DMS153 treated with DMSO at 0.1 percent for 48 hours (cell line): ENCODE data around the gene MORN5.
"Not testable (repeated sequence)": the region's sequence is repeated elsewhere in the genome, so short reads cannot be mapped to it uniquely, and the experiment has no call there.

Experiments used
- DNase-seq: peaks from one replicate; lab custom pipeline; 2025; ENCODE audit not compliant: unreplicated experiment; lab: John Stamatoyannopoulos, UW

MORN5 gene

DNA sequence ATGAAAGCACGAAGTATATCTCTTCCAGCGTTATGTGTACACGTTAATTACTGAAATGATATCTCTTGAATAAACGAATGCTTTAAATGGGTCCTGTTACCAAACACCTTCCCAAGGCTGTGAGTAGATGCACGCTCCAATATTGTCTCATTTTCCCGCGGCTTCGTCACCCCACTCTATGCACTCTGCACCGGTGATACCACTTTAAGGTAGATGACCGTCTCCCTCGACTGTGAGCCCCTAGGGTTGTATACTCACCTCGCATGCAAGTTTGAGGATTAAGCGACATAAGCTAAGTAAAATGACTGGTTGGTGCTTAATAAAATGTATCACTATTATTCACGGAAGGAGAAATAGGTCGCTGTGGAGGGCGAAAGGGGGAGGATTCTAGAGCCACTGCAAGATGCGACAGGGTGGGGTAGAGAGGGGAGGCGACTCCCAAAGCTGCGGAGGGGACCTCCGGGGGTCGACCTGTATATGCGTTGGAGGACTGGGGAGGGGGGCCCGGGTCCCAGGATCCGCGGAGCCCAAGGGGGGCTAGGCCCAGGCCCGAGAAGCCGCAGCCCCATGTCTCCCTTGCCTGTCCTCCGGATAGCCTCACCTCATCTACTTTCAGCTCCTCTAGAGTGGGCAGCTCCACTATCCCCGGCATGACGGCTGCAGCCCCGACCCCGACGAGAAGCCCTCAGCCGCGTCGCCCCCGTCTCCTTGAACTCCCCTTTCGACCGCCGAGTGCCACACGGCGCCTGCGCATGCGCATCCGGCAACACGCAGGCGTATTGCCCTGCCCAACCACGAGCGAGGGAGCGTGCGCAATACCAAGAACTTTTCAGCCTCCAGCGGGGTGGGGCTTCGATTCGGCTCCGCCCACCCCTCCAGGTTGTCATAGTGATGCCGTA, at the start of gene MORN5, which contains the start of gene NDUFA8:
Gene MORN5, plus strand, starts transcription at position 883 of the 899 bp plus-strand sequence. CDS start 65 bp downstream, outside the sequence.
Gene NDUFA8, minus strand, starts transcription at position 754 of the 899 bp plus-strand sequence. Its CDS starts 102 bp downstream, at position 652.
- peak; percentile 96 for DNase-seq

DNA sequence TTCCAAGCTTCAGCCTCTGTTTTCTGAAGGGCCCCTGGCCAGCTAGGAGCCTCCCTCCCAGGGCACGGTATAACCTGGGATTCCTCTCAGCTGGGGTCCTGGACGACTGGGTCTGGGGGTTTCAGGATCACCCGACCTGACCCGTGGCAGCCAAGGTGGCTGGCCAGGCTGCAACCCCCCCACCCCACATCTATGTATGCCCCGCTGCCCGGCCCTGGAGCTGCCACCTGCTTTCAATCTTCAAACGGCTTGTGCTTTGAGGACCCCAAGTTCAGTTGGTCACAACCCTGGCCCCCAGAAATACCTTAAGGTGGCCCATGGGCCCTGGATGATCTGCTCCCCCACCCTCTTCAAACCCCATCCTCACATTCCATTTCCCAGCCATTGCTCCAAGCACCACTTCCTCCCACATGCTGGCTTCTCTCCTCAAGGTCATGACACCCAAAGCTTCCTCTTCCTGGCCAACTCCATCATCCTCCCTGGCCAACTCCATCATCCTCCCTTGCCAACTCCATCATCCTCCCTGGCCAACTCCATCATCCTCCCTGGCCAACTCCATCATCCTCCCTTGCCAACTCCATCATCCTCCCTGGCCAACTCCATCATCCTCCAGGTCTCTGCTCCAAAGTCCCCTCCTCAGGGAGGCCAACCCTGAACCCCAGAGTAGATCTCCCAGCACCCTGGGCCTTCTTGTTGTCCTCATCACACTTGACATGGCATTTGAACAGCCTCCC, 49.4 kb upstream of the MORN5 start:
- DNase-seq, result no peak

DNA sequence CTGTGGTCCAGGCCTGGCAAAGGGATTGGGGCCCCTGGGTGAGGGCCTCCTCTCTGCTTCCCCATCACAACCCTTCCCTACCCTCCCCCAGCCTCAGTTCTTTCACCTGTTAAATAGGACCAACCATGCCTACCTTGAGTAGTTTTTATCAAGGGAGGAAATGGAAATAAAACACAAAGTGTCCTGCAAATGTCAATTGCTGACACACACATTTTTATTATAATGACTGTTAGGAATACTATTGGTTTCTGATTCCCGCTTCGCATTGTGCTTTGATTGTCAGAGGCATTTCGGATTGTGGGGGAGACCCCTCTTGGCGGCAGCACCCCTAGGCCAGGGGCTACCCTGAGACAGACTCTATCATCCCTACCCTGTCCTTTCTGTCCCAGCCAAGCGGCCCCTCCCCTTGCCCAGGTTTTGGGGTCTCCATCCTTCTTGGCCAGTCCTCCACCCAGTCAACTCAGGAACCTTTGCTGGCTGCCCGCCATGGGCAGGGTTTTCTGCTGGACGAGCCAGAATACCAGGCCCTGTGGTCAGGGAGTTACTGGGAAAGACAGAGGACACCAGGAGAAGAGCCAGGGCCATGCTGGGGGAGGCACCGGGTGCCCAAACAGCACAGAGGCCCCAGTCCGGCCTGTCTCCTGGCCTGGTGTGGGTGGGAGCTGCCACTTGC, 48.2 kb upstream of the MORN5 start:
- DNase-seq, result no peak

DNA sequence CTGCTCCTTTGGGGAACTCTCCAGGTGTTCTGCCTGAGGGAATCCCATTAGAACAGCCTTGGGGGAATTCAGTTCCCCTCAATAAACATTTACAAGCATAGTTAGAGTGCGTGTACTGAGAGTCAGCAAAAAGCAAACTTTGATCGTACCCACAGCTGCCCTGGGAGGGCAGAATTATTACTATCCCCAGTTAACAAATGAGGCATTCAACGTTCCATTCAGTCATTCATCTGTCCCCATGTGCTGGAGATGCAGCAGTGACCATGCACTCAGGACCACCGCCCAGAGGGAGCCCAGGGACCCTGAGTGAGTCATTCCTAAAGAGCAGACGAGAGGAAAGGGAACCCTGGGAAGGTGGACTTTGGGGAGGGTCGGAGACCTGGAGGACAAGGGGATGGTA, 47.5 kb upstream of the MORN5 start:
- no peak for DNase-seq

DNA sequence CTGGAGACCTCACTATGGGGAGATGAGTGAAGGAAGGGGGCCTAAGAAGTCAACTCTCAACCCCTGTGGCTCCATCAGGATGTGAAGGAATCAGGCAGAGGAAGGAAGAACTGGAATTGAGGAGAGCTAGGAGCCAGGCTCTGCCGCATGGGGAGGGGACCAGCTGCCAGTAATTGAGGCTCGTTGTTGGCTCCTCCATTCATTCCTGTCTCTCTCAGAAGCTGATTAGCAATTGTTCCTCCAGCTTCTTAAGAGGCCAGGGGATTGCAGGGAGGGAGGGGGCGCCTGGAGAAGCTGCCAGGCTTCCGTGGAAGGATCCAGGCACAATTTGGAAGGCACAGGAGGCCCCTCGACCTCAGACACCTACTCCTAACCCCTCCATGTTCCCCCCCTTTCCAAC, 46.1 kb upstream of the MORN5 start:
- DNase-seq, result no peak

DNA sequence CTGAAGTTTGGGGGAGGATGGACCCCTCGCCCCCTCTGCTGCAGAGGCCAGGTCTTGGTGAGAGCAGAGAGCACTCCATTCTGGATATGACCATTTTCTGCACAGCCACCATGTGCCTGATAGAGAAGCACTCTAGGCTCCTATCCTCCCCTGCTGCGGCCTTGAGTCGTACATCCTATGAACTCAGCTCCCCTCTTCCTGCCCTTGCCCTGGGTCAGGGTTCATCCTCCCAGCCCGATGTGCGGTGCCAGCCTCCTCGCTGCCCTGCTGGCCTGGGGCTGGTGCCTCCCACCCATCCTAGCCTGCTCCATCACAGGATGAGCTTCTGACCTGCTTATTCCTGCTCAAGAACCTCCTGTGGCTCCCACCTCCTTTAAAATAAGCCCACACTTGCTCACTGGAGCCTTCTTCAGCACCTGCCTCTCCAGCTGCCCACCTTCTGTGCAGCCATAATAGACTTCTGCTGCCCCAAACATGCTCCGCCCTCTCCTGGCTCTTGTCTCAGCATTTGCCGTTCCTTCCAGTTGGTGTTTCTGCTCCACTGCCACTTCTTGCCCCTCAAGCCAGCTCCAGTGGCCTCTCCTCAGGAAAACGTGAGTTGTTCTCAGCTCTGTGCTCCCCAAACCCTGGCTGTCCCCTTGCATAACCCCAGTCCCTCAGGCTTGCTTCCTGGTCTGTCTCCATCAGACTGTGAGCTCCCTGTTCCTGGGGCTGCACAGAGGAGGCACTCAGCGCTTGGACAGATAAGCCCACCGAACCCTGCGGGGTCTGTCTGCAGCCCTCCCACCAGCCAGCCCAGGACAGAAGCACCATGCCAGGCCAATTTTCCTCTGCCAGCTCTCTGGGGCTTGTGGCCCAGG, 44.3 kb upstream of the MORN5 start:
- no peak for DNase-seq

DNA sequence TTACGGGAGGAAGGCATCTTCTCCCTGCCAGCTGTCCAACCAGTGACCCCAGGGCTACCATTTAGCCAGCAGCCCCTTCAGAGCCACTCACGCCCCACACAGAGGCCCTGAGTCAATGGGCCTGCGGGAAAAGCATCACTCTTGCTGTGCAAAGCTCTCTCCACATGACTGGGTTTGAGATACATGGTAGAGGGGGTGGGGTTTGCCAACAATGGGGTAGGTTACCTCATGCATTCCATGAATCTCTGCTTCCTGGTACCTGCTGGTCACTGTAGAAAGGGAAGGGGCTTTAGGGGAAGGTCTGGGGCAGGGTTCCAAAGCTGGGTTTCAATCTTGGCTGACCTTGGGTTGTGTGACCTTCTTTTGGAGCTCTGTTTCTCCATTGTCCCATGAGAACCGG, 43.7 kb upstream of the MORN5 start:
- DNase-seq, result no peak

DNA sequence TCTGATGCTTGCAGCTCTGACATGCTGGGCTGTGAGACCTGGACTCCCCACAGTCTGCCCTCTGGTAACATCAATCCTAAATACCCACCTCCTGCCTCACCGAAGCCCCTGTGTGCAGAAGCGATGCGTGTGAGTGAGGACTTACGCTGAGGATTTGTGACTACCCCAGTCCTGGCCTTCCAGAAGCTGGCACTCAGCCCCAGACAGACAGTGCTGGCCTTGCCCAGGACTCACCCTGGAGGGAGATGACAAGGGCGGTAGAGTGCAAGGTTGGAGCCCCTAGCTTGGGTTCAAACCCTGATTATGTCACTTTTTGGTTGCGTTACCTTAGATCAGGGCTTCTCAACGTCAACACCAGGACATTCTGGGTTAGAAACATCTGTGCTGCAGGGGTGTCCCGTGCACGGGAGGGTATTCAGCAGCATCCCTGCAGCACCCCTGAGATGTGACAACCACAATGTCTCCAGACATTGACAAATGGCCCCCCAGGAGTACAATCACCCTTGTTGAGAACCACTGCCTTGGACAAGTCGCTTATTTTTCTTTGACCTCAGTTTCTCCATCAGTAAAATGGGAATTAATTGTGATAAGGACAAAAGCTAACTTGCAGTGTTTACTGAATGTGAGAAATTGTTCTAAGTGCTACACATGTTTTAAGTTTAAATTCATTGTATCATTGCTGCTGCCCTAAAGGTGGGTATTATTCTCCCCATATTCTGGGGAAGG, 43.1 kb upstream of the MORN5 start:
- DNase-seq, result no peak

DNA sequence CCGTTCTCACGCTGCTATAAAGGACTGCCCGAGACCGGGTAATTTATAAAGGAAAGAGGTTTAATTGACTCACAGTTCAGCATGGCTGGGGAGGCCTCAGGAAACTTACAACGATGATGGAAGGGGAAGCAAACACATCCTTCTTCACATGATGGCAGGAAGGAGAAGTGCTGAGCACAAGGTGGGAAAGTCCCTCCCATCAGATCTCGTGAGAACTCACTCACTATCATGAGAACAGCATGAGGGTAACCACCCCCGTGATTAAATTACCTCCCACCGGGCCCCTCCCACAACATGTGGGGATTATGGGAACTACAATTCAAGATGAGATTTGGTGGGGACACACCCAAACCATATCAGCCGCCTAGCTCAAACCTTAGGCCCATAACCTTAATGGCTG, 42.5 kb upstream of the MORN5 start:
- not testable (repeated sequence) for DNase-seq

DNA sequence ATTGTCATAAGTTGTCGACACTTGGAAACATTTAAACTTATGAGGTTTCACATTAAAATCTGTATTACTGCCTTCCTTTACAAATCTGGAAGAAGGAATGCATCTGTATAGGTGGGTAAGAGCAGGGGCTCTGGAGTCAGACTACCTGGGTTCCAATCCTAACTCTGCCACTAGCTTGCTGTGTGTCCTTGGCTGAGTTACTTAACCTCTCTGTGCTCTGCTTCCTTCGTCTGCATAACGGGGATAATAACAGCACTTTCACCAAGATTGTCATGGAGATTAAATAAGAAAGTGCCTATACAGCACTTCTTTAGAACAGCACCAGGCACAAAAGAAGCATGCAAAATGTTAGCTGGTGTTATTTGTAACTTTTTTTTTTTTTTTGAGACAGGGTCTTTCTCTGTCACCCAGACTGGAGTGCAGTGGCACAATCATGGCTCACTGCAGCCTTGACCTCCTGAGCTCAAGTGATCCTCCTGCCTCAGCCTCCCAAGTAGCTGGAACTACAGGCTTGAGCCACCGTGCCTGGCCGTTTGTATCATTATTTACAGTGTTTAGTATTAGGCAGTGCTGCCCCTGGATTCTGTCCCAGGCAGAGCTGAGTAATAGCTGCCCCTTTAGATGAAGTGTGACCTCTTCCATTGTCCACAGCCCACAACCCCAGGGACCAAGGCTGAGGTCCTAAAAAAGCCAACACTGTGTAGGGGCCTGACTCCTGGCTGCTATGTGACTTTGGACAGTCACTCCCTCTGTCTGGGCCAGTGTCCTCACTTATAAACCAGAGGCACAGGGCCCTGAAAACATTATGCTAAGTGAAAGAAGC, 41.2 kb upstream of the MORN5 start:
- DNase-seq, result no peak

DNA sequence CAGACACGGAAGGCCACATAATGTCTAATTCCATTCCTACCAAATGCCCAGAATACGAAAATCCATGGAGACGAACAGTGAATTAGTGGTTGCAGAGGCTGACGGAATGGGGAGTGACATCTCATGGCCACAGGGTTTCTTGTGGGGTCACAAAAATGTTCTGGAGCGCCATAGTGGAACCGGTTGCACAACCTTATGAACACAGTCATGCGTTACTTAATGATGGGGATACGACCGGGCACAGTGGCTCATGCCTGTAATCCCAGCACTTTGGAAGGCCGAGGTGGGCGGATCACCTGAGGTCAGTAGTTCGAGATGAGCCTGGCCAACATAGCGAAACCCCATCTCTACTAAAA, 40.6 kb upstream of the MORN5 start:
- no peak for DNase-seq

DNA sequence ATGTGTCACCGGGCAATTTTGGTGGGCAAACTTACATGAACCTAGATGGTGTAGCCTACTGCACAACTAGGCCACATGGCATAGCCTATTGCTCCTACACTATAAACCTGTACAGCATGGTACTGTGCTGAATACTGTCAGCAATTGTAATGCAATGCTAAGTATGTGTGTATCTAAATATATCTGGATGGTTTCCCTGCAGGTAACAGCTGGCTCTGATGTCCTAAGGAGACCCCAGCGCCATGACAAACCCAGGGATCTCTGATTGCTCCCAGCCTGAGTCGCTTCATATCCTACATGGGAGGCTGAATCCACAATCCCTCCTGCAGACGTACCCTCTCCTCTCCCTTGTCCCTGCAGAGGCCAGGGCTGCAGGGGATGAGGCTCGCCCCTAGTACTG, 40.0 kb upstream of the MORN5 start:
- no peak for DNase-seq

DNA sequence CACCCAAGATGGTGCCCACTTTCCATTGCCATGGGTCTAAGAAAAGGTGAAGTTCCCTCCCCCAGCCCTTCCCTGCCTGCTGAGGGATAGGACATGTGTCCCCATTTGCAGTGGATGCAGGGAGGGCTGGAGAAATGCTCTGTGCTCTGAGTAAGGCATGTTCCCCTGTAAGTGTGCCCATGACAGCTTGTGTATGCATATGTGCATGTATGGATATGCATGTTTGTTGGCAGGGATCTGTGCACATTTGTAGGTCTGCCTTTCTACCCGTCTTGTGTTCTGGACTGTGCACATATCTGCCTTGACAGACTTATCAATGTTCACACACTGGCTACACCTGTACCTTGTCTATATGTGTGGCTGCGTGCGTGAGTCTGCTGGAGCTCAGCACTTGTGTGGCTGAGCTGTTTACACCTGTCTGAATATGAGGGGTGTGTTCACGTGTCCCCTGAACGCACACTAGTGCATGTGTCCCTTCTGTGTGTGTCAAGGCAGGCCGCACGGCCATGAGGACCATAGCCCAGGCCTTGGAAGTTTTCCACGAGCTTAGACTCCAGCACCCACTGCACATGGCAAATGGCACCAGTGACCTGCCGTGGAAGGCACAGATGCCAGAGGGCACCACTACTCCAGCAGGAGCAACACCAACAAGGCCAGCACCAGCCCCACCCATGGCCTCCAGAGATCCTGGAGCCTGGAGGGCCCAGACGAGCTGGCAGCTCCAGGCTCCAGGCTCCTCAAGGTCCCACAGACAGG, 39.2 kb upstream of the MORN5 start:
- DNase-seq, result no peak

DNA sequence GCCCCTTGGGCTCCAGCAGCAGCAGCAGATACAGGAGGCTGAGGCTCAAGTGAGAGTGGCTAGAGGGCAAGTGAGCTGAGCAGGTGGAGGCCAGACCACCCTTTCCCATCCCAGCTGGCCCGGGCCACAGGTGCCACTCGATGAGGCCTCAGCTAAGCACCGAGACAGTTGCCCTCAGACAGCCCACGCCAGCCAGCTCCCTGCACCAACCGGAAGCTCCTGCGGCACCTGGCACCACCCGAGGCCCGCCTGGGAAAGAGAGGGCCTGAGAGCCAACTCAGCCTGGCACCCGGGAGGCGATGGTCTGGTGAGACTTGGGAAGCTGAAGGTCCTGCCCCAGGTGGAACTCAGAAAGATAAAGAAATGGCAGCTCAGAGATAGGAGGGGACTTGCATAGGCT, 38.3 kb upstream of the MORN5 start:
- DNase-seq, result no peak

DNA sequence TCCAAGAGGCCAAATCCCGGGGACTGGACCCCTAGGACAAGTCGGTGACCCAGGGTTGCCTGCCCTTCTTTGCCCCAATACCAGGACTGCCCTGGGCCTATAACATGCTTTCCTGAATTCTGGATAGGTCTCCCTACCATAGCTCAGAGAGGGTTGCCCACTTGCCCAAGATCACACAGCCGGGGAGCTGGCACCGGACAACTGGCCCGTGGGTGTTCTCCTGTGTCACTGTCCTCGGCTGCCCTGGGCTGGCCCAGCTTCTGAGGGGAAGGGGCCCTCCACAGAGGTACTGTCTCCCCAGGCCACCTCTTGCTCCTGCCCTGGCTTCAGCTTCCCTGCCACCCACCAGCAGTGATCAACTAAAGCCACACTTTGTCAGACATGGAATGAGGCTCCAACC, 37.8 kb upstream of the MORN5 start:
- no peak for DNase-seq

DNA sequence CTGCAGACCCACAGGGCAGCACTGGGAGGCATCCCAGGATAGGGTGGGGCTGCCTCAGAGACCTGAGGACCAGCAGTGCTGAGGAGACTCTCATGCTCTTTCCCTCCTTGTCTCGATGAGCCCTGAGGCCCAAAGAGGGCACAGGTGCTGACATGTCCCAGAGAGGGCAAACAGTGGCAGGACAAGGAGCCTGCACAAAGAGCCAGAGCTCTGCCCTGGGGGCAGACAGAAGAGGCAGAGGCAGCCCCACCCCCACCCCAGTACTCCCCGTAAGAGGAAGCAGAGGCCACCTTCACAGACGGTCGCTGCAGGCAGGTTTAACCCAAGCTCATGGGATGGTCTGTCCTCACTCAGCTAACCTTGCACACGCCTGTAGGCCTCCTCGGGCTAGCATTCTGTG, 37.2 kb upstream of the MORN5 start:
- DNase-seq, result no peak

DNA sequence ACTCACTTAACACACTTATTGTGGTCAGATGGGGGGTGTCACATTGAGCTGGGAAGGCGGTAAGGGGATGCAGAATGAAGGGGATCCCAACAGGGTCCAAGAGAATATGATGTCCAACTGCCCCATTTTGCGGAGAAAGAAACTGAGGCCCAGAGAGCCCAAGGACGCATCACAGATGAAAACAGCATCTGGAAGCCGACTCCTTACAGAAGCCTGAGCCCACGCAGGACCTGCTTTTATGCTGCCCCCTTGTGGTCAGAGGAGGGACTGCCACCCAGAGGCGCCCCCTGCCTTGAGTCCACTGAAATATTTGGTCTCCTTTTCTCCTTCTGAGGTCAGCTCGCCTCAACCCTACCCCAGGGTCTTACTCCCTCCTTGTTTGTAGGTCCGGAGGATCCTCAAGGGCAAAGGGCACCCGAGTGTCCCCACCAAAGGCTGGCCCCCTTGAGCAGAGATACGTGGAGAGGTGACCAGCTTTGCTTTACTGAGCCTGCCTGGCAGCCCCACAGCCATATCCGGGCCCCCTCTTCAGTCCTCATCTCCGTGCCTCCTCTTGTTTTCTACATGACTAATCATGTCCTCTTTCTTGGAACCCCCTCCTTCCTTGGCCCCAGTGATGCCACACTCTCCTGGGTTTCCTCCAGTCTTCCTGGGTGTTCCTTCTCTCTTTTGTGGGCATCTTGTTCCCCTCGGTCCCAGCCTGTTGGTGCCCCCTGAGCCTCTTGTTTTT, 36.6 kb upstream of the MORN5 start:
- DNase-seq, result peak; percentile 13

DNA sequence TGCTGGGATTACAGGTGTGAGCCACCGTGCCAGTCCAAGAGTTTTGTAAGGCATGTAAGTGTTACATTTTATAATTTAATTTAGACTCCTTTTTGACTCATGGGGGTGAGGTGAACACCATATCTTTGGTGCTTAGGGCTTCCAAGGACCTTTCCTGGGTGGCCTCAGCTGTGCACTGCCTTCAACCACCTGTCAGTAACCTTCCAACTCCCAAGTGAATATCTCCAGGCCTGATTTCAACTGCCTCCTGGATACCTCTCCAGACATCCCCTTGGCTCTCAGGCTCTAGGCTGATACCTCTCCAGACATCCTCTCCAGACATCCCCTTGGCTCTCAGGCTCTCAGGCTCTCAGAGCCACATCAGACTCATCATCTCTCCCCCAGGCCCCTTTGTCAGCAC, 35.7 kb upstream of the MORN5 start:
- no peak for DNase-seq
